ENCODE data around the gene NXN. TPM values are rescaled to one million over a fixed set of nuclear protein-coding genes. Genes with fewer than 3 reads are reported as not detected.
"Not testable (repeated sequence)": the region's sequence is repeated elsewhere in the genome, so short reads cannot be mapped to it uniquely, and the experiment has no call there.

The NXN gene
- total RNA-seq, 6 experiments from 2014 or later: 2.7 to 9.5 (median 8.0) TPM

DNA sequence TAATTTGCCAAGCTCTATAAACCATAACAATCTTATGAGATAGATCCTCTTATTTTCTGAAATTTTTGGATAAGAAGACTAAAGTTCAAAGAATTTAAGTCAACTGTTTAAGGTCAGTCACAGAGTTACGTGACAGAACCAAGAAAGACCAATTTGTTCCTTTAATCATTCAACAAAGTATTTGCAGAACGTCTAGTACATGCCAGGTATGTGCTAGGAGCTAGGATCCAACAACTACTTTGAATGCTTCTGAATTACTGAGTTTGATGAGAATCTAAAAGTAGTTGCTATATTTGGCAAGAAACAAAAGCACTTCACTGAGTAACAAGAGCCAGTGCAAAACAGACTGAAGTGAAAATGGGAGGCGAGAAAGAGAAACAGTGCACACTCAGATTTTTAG lies 212.5 kb downstream of the NXN start:
- H3K27ac ChIP-seq: no peak overlapping the region
- intact Hi-C loops (cut with DNase I): no loop called here
- no peak for TF ChIP-seq POLR2A (IDR thresholded peaks at IDR 0.05)
- TF ChIP-seq, protein P1, sequence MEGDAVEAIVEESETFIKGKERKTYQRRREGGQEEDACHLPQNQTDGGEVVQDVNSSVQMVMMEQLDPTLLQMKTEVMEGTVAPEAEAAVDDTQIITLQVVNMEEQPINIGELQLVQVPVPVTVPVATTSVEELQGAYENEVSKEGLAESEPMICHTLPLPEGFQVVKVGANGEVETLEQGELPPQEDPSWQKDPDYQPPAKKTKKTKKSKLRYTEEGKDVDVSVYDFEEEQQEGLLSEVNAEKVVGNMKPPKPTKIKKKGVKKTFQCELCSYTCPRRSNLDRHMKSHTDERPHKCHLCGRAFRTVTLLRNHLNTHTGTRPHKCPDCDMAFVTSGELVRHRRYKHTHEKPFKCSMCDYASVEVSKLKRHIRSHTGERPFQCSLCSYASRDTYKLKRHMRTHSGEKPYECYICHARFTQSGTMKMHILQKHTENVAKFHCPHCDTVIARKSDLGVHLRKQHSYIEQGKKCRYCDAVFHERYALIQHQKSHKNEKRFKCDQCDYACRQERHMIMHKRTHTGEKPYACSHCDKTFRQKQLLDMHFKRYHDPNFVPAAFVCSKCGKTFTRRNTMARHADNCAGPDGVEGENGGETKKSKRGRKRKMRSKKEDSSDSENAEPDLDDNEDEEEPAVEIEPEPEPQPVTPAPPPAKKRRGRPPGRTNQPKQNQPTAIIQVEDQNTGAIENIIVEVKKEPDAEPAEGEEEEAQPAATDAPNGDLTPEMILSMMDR (IDR thresholded peaks at IDR 0.05): no peak
- no peak overlapping the region for H3K4me3 ChIP-seq
- no peaks in the 10 kb centered on the region for H3K27me3 ChIP-seq
- WGBS (ENCODE audit: insufficient coverage, low coverage, low lambda C conversion rate, missing lambda C conversion rate): 55% methylated on average over 2 of the region's 3 CpGs
- no peaks in the 10 kb centered on the region for H3K9me3 ChIP-seq
- no peak for DNase-seq
- peaks cover 5 to 47% (median 19%) of the 10 kb centered on the region in 4 donors for H3K36me3 ChIP-seq
- H3K4me1 ChIP-seq: no peaks in the 10 kb centered on the region
- ATAC-seq: no peak

DNA sequence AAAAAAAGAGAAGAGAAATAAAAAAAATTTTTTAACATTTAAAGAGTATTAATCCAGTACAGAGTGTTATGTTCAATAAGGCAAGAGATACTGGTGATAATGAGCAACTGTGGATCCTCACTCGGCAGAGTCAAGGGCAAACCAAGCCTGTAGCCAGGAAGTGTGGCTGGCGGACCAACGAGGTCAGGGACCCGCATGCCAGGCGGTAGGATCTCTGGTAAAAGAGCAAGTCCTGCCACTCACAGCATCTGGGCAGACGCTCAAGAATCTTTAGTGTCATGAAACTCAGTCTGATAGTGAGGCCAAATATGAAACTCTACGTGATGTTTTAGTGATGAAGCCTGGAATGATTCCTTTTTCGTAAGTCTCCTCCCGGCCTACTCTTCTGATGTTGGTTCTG lies 219.2 kb downstream of the NXN start:
- DNase-seq: no peak
- no peak for TF ChIP-seq POLR2A (IDR thresholded peaks at IDR 0.05)
- TF ChIP-seq, protein P1 (IDR thresholded peaks at IDR 0.05): no peak
- WGBS (ENCODE audit: insufficient coverage, low coverage, low lambda C conversion rate, missing lambda C conversion rate): 58% methylated on average over 6 of the region's 9 CpGs
- no peaks in the 10 kb centered on the region for H3K27me3 ChIP-seq
- peaks cover 0 to 36% (median 4%) of the 10 kb centered on the region in 4 donors for H3K36me3 ChIP-seq
- no peak for ATAC-seq
- H3K9me3 ChIP-seq: no peaks in the 10 kb centered on the region
- H3K4me1 ChIP-seq: no peaks in the 10 kb centered on the region
- intact Hi-C loops (cut with DNase I): no loop called here
- no peak overlapping the region for H3K4me3 ChIP-seq
- no peak overlapping the region for H3K27ac ChIP-seq

DNA sequence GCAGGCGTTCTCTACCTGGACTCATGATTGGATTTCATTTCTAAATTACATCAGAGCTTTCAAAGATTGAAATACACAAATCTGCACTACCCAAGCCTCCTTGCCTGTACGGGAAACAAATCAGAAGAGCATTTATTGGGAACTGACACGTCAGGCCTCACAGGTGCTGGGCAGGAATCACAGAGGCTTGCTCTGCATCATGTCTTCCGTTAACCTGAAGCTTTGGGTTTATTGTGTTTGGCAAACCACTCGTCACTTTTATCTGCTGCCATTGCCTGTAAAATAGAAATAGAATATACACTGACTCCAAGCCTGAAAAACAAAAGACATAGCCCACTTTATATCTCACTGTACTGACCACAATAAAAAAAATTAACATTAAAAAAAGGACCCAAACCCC lies 219.6 kb downstream of the NXN start:
- Histone ChIP-seq H3K36me3 (peaks cover 0 to 32% (median 4%) of the 10 kb centered on the region in 4 donors), H3K4me3 (no peak overlapping the region), H3K4me1 (no peaks in the 10 kb centered on the region), H3K9me3 (no peaks in the 10 kb centered on the region), H3K27ac (no peak overlapping the region), H3K27me3 (no peaks in the 10 kb centered on the region)
- ATAC-seq (no peak), DNase-seq (no peak)
- intact Hi-C loops (cut with DNase I): no loop called here
- 90% methylated on average over 5 of the region's 5 CpGs for WGBS (ENCODE audit: insufficient coverage, low coverage, low lambda C conversion rate, missing lambda C conversion rate)
- TF ChIP-seq, protein P1 (IDR thresholded peaks at IDR 0.05): no peak
- TF ChIP-seq POLR2A (IDR thresholded peaks at IDR 0.05): no peak

DNA sequence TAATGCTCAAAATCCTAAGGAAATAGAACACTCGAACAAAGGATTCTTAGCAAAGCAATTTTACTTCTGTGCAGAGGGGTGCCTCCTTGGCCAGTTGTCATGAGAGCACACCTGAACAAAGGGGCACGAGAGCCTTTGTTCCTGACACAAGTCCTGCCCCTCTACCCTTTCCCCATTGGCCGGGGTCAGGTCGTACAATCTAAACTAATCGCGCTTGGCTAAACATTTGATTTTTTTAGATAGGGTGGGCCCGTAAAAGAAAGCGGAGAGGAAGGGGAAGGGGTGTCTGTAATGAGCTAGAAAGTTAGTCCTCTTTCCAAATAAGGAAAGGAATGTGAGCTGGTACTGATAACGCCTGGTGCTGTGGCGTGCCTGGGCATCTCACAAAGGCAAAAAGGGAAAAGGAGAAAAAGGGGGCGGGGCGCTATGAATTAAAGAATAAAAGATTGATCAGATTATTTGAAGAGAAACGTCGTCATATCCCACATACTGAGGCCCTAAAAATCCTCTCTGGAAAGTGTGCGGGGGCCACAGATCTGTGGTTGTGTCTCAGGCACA lies 223.5 kb downstream of the NXN start:
- H3K9me3 ChIP-seq; H3K27me3 ChIP-seq; intact Hi-C loops (cut with DNase I); H3K4me1 ChIP-seq; ATAC-seq; H3K4me3 ChIP-seq; H3K27ac ChIP-seq; DNase-seq: not testable (repeated sequence)
- 80% methylated on average over 8 of the region's 15 CpGs for WGBS (ENCODE audit: insufficient coverage, low coverage, low lambda C conversion rate, missing lambda C conversion rate)
- H3K36me3 ChIP-seq: peaks cover 0 to 20% (median 3%) of the 10 kb centered on the region in 4 donors

DNA sequence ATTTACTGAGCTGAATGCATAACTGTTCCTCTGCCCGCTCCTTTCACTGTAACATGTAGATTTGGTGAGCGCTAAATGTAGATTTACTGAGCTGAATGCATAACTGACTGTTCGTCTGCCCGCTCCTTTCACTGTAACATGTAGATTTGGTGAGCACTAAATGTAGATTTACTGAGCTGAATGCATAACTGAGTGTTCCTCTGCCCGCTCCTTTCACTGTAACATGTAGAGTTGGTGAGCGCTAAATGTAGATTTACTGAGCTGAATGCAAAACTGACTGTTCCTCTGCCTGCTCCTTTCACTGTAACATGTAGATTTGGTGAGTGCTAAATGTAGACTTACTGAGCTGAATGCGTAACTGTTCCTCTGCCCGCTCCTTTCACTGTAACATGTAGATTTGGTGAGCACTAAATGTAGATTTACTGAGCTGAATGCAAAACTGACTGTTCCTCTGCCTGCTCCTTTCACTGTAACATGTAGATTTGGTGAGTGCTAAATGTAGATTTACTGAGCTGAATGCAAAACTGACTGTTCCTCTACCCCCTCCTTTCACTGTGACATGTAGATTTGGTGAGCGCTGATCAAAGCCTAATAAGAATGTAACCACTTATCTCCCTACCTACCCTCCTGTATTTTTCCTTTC lies 224.1 kb downstream of the NXN start:
- H3K27ac ChIP-seq; H3K9me3 ChIP-seq; H3K27me3 ChIP-seq; ATAC-seq; H3K4me3 ChIP-seq; DNase-seq; intact Hi-C loops (cut with DNase I): not testable (repeated sequence)
- peaks cover 0 to 10% (median 4%) of the 10 kb centered on the region in 4 donors for H3K4me1 ChIP-seq
- 76% methylated on average over 5 of the region's 9 CpGs for WGBS (ENCODE audit: insufficient coverage, low coverage, low lambda C conversion rate, missing lambda C conversion rate)
- H3K36me3 ChIP-seq: peaks cover 0 to 19% (median under 1%) of the 10 kb centered on the region in 4 donors
